Inflammatory macrophage (primary cell): ENCODE results near the gene GOLGA6L9.
"Not testable (repeated sequence)": the region's sequence is repeated elsewhere in the genome, so short reads cannot be mapped to it uniquely, and the experiment has no call there.

Experiments
- DNase-seq, 2 donors: peaks; one replicate each; pipeline ENCODE4 v3.0.0-alpha.2; 2020 to 2022
- total RNA-seq, 18 experiments: gene quantifications; one replicate each; lab custom pipeline; 2026; ENCODE audit warnings: mixed read lengths in 6 of 18, inconsistent platforms in 2 of 18; lab: John Stamatoyannopoulos, UW

Gene GOLGA6L9
- 0 to 0.43 (median 0.13) reads per million in 18 experiments for total RNA-seq

DNA sequence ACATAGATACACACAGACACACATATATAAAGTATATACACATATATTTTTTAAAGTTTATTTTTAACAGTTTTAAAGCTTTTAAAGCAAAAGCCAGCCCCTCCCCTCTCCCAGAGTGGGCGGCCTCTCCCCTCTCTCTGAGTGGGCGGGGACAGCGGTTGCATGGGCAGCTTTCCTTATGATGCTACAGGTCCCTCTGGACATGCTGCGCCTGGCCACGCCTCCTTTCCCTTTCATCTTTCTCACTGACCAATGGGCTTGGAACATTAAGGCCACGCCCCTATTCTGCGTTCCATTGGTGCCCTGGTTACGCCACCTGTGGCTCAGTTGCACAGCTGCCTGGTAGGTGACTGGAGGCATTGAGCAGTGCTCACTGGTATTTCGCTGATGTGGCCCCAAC, at the start of gene GOLGA6L9:
Gene GOLGA6L9, plus strand, starts transcription at position 124 of the 400 bp plus-strand sequence. Its CDS starts 264 bp downstream, at position 388.
- not testable (repeated sequence) for DNase-seq

DNA sequence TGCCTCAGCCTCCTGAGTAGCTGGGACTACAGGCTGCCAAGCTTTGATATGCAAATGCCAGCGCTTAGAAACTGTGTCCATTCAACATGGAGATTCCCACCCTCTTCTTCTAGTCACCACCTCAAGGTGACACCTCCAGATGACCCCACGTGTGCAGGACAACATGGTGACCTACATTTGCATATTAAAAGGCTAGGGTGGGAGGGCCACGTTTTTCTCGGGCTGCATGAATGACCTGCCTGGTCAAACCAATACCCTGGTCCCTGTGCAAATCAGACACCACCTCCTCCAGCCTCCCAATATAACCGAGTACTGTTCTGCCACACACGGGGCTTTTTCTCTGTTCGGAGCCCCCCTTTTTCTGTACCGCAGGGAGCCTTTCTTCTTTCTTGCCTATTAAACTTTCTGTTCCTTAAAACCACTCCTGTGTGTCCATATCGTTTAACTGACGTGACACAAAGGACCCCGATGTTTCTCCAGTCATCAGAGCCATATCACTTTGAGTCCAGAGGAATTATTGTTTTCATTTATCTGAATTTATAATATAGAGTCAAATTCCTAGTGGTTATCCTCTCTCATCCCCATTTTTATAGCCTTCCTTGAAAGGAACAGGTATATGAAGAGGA, 48.2 kb upstream of the GOLGA6L9 start:
- not testable (repeated sequence) for DNase-seq

- not testable (repeated sequence) for DNase-seq
These were observed 42.4 kb upstream of the GOLGA6L9 start for GRCh38 chr15:82387209-82387608.

DNA sequence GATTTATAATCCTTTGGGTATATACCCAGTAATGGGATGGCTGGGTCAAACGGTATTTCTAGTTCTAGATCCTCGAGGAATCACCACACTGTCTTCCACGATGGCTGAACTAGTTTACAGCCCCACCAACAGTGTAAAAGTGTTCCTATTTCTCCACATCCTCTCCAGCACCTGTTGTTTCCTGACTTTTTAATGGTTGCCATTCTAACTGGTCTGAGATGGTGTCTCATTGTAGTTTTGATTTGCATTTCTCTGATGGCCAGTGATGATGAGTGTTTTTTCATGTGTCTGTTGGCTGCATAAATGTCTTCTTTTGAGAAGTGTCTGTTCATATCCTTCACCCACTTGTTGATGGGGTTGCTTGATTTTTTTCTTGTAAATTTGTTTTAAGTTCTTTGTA, 39.5 kb upstream of the GOLGA6L9 start:
- not testable (repeated sequence) for DNase-seq

GRCh38 chr15:82392077-82392476, 37.5 kb upstream of the GOLGA6L9 start:
- DNase-seq: not testable (repeated sequence)

DNA sequence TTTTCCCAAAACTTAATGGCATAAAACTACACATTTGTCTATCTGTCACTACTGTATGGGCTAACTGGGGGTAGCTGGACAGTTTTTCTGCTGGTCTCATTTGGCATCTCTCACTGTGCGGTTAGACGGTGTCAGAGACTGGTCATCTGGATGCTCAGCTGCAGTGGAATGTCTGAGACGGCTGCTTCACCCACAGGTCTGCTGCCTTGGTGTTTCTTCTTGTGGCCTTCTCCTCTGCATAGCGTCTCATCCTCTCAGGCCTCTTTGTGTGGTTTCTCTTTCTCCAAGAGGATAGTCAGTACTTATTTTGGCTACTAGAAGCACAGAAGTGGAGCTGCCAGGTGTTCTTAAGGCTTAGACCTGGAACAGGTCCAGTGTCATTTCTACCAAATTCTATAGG, 35.9 kb upstream of the GOLGA6L9 start:
- no peak for DNase-seq

GRCh38 chr15:82395788-82396187, 33.8 kb upstream of the GOLGA6L9 start:
- DNase-seq: not testable (repeated sequence)

DNA sequence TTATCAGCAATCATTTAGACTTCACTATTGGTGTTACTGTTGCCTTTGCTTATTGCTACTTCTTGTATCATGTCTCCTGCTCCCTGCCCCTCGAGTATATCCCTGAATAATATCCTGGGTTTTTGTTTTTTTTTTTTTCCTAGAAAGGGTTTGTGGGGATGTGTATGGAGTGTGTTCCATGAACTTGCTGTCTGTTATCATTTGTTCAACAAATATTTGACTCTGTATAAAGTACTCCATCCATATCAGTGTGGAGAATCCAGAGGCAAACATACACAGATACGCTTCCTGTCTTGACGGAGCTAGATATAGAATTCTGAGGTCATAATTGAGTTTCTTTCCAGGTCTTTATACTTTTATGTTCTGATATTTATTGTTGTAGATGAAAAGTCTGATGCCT, 31.8 kb upstream of the GOLGA6L9 start:
- DNase-seq: no peak

DNA sequence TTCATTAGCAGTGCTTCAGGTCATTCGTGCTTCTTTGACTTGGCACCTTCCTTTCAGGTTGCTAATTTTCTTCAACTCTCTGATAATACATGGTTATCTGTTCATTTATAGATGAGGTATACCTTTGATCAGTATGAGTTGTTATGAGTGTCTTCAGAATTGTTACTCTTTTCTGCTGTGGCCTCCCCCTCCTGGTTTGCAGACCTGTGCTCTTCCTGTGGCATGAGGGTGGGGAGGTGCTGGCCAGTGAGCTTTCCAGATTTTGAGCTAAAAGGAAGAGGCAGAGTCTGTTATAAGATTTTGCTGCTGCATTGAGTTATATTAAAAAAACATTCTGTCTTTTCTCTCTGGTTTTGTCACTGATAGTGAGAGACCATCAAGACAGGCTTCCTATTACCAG, 30.8 kb upstream of the GOLGA6L9 start:
- DNase-seq: no peak

- DNase-seq: not testable (repeated sequence)
These were observed 30.1 kb upstream of the GOLGA6L9 start for GRCh38 chr15:82399366-82400103.

DNA sequence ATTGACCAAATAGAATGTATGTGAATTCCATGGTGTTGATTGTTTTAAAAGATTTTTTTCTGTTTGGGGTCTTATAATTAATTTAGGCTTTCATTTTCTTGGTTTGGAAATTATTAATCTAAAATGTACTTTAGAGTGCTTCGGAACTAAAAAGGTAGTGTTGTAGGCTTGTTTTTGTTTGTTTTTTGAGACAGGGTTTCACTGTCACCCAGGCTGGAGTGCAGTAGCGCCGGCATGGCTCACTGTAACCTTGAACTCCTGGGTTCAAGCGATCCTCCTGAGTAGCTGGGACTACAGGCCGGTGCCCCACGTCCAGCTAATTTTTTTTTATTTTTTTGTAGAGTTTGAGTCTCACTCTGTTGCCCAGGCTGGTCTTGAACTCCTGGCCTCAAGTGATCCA, 27.7 kb upstream of the GOLGA6L9 start:
- DNase-seq: not testable (repeated sequence)

DNA sequence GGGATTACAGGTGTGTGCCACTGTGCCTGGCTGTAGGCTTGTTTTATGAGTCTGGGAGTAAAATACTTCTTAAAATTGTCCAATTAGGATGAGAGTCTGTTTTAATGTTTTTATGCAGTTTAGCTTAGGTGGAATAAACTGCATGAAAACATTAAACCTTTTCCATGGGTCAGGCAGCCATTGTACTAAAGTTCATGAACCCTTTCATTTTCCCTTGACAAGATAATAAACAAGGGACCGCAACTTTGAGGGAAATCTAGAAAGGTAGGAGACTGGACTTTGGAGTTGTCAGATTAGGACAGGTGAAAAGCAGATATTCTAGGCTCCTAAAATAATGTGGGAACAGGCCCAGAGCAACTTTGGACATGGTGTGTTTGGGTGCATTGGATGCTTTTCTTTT, 27.3 kb upstream of the GOLGA6L9 start:
- not testable (repeated sequence) for DNase-seq

DNA sequence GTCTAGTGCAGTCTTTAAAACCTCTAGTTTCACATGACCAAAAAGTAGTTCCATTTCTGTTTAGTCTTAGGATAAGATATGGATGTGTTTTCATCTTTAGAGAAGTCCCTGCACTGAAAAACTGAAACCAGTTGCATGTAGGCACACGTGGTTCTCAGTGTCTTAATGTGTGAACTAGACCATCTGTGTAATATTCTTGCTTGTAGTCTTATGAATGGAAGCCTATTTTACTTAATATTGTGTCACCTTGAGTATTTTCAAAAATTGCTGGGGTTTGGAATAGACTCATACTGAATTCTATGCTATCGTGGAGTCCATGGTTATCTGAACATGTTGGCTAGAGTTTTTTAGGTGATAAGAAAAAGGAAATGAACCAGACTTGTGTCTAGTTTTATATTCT, 23.4 kb upstream of the GOLGA6L9 start:
- DNase-seq: not testable (repeated sequence)

- not testable (repeated sequence) for DNase-seq
These were observed 19.3 kb upstream of the GOLGA6L9 start for GRCh38 chr15:82410306-82410705.

DNA sequence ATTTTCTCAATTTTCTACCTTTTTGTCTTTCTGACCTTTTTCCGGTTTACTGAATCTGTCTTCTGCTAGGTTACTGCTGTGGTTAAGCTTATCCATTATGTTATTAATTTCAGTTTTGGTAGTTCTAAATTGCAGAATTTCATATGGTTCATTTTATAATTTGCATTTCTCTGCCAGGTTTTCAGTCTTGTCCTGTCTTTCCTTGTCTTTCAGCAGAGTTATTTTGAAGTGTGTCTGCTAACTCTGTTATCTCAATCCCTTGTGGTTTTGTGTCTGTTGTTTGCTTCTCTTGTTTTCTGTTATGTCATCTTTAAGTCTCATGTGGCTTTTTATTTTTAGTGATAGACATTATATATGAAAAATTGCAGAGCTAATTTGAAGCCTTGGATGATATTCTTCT, 18.0 kb upstream of the GOLGA6L9 start:
- not testable (repeated sequence) for DNase-seq

- not testable (repeated sequence) for DNase-seq
These were observed 15.0 kb upstream of the GOLGA6L9 start for GRCh38 chr15:82414525-82415191.

DNA sequence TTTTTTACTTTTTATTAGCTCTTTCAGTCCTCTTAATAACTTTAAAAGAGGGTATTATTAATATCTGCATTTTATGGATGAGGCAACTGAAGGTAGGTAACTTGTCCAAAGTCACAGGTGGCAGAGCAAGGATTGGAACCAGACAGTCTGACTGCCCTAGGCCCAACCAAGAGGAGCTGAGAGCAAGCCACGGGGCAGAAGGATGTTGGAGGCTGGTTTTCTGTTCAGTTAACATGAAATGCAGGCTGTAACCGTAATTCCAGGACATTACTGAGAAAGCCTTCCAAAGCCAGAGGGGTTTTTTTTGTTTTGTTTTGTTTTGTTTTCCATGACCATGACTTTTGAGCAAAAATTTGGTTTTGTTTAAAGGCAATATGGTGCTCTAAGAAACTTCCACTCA, 9.1 kb upstream of the GOLGA6L9 start:
- not testable (repeated sequence) for DNase-seq

- not testable (repeated sequence) for DNase-seq
These were observed 8.7 kb upstream of the GOLGA6L9 start for GRCh38 chr15:82420966-82421365.

DNA sequence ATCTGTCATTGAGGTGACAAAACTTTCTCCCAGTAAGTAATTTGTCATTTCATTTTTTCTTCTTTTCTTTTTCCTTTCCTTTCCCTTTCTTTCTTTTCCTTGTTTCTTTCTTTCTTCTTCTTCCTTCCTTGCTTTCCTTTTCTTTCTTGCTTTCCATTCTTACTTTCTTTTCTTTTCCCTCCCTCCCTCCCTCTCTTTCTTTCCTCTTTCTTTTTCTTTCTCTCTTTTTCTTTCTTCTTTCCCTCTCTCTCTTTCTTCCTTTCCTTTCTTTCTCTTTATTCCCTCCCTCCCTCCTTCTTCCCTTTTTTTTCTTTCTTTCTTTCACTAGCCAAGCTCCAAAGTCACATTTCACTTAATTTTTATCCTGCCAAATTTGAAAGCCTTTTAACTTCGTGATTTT, 2.5 kb upstream of the GOLGA6L9 start:
- not testable (repeated sequence) for DNase-seq

DNA sequence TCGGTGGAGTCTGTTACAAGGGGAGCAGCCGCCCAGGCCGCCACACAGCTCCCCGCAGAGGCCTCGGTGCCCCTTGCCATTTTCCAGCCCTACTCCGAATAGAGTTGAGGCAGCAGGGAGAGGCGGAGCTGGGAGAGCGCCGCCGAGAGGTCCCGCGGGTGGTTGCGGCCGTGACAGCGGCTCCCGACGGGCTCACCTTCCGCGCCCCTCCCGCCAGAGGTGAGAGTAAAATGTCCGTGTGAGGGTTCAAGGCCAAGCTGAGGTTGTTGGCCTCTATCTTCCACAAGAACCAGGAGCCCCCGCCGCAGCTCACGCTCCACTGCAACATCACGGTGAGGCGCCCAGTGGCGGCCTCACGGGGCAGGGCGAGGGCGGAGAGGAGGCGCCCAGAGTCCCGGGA, 15.8 kb downstream of the GOLGA6L9 start:
- not testable (repeated sequence) for DNase-seq

- not testable (repeated sequence) for DNase-seq
These were observed 27.7 kb downstream of the GOLGA6L9 start for GRCh38 chr15:82457336-82457735.

DNA sequence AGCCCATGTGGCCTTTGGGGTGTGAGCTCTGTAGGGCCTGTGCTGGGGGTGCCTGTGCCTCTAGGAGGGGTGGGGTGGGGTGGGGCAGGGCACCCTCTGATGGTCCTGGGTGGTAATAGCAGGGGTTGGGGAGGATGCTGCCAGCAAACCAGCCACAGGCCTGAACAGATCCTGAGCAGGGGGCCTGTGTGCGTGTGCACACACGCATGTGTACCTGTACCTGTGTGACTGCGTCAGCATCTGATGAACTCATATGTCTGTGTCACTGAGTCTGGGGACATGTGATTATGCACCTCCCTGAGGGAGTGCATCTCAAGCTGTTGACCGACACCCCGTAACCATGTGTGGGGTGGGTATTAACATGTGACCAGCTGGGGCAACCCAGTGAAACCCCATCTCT, 36.0 kb downstream of the GOLGA6L9 start:
- not testable (repeated sequence) for DNase-seq

- not testable (repeated sequence) for DNase-seq
These were observed 38.6 kb downstream of the GOLGA6L9 start for GRCh38 chr15:82468205-82468604.
